ENCODE data around the gene SEPTIN2.
A peak's percentile ranks its signal among the peaks of the same experiment; 100 is the strongest.
"Not testable (repeated sequence)": the region's sequence is repeated elsewhere in the genome, so short reads cannot be mapped to it uniquely, and the experiment has no call there.

SEPTIN2 gene

GRCh38 chr2:241286348-241287090 lies 29.2 kb upstream of the SEPTIN2 start:
- DNase-seq (ENCODE audit: low read depth), result no peak

GRCh38 chr2:241288324-241288888 lies 27.3 kb upstream of the SEPTIN2 start:
- DNase-seq (ENCODE audit: low read depth), result no peak

GRCh38 chr2:241289053-241289452 lies 26.7 kb upstream of the SEPTIN2 start:
- DNase-seq (ENCODE audit: low read depth), result no peak

- no peak for DNase-seq (ENCODE audit: low read depth)
Measured at GRCh38 chr2:241289597-241289996, 26.1 kb upstream of the SEPTIN2 start.

- no peak for DNase-seq (ENCODE audit: low read depth)
Measured at GRCh38 chr2:241291153-241291552, 24.6 kb upstream of the SEPTIN2 start.

GRCh38 chr2:241291977-241292376 lies 23.7 kb upstream of the SEPTIN2 start:
- DNase-seq (ENCODE audit: low read depth), result no peak

GRCh38 chr2:241293378-241293797 lies 22.3 kb upstream of the SEPTIN2 start:
- not testable (repeated sequence) for DNase-seq (ENCODE audit: low read depth)

GRCh38 chr2:241295326-241296095 lies 20.2 kb upstream of the SEPTIN2 start:
- no peak for DNase-seq (ENCODE audit: low read depth)

GRCh38 chr2:241296767-241297166 lies 19.0 kb upstream of the SEPTIN2 start:
- DNase-seq (ENCODE audit: low read depth), result no peak

GRCh38 chr2:241298673-241299072 lies 17.1 kb upstream of the SEPTIN2 start:
- DNase-seq (ENCODE audit: low read depth), result no peak

GRCh38 chr2:241300000-241300399 lies 15.7 kb upstream of the SEPTIN2 start:
- DNase-seq (ENCODE audit: low read depth), result no peak

- no peak for DNase-seq (ENCODE audit: low read depth)
Measured at GRCh38 chr2:241302083-241302482, 13.6 kb upstream of the SEPTIN2 start.

- DNase-seq (ENCODE audit: low read depth), result no peak
Measured at GRCh38 chr2:241302759-241303651, 12.7 kb upstream of the SEPTIN2 start.

- no peak for DNase-seq (ENCODE audit: low read depth)
Measured at GRCh38 chr2:241304039-241304670, 11.6 kb upstream of the SEPTIN2 start.

GRCh38 chr2:241307055-241307454 lies 8.7 kb upstream of the SEPTIN2 start:
- no peak for DNase-seq (ENCODE audit: low read depth)

- no peak for DNase-seq (ENCODE audit: low read depth)
Measured at GRCh38 chr2:241308267-241308666, 7.5 kb upstream of the SEPTIN2 start.

- DNase-seq (ENCODE audit: low read depth), result no peak
Measured at GRCh38 chr2:241308832-241309500, 6.8 kb upstream of the SEPTIN2 start.

- no peak for DNase-seq (ENCODE audit: low read depth)
Measured at GRCh38 chr2:241309684-241310117, 6.0 kb upstream of the SEPTIN2 start.

- DNase-seq (ENCODE audit: low read depth), result no peak
Measured at GRCh38 chr2:241310917-241311566, 4.7 kb upstream of the SEPTIN2 start.

GRCh38 chr2:241312082-241312481 lies 3.6 kb upstream of the SEPTIN2 start:
- peak; percentile 35 for DNase-seq (ENCODE audit: low read depth)
